Measurements from ENCODE around the gene TBX6.

TBX6 gene

GRCh38 chr16:30065943-30066760 is 25.6 kb downstream of the TBX6 start:
- TF ChIP-seq SPI1 (IDR thresholded peaks at IDR 0.05; ENCODE audit: borderline replicate concordance, low read depth) (no peak), GABPA (IDR thresholded peaks at IDR 0.05; ENCODE audit: low read depth) (no peak), POLR2AphosphoS5 (IDR thresholded peaks at IDR 0.05; ENCODE audit: low read depth) (no peak), REST (IDR thresholded peaks at IDR 0.05; ENCODE audit: insufficient replicate concordance, low read depth) (no peak), CTCF (IDR thresholded peaks at IDR 0.05; ENCODE audit: insufficient read depth, low read length) (no peak)
- H3K4me3 ChIP-seq (replicated peaks; ENCODE audit: insufficient read depth, low read length) = peak overlapping the region; percentile 98
- no peaks in the 10 kb centered on the region for H3K27me3 ChIP-seq (ENCODE audit: insufficient read depth, poor library complexity, severe bottlenecking)
- peak overlapping the region; percentile 94 for H3K27ac ChIP-seq (replicated peaks)
- DNase-seq (ENCODE audit: low read depth in 1 of 2, low spot score in 1 of 2) = peak; percentile 54 to 90

GRCh38 chr16:30065102-30065942 is 26.4 kb downstream of the TBX6 start, which contains the start of gene ALDOA:
Gene ALDOA, plus strand, starts transcription at chr16:30065760. Its CDS starts 1,138 bp downstream, at chr16:30066898.
- TF ChIP-seq CTCF (IDR thresholded peaks at IDR 0.05; ENCODE audit: insufficient read depth, low read length) (no peak), SPI1 (IDR thresholded peaks at IDR 0.05; ENCODE audit: borderline replicate concordance, low read depth) (peak; percentile 92), POLR2AphosphoS5 (IDR thresholded peaks at IDR 0.05; ENCODE audit: low read depth) (peak; percentile 90; the same call in 1 of the 2 replicates), GABPA (IDR thresholded peaks at IDR 0.05; ENCODE audit: low read depth) (peak; percentile 68; the same call in 1 of the 2 replicates), REST (IDR thresholded peaks at IDR 0.05; ENCODE audit: insufficient replicate concordance, low read depth) (peak; percentile 70)
- DNase-seq (ENCODE audit: low read depth in 1 of 2, low spot score in 1 of 2) = peak; percentile 93 to 99
- no peaks in the 10 kb centered on the region for H3K27me3 ChIP-seq (ENCODE audit: insufficient read depth, poor library complexity, severe bottlenecking)
- peak within 1 kb of the TSS; percentile 94 for H3K27ac ChIP-seq (replicated peaks)
- peak within 1 kb of the TSS; percentile 98 for H3K4me3 ChIP-seq (replicated peaks; ENCODE audit: insufficient read depth, low read length)

GRCh38 chr16:30064729-30065101 is 27.0 kb downstream of the TBX6 start:
- Histone ChIP-seq H3K27ac (replicated peaks) (peak overlapping the region; percentile 94), H3K27me3 (ENCODE audit: insufficient read depth, poor library complexity, severe bottlenecking) (no peaks in the 10 kb centered on the region), H3K4me3 (replicated peaks; ENCODE audit: insufficient read depth, low read length) (peak overlapping the region; percentile 58)
- no peak for TF ChIP-seq SPI1 (IDR thresholded peaks at IDR 0.05; ENCODE audit: borderline replicate concordance, low read depth)
- no peak for TF ChIP-seq GABPA (IDR thresholded peaks at IDR 0.05; ENCODE audit: low read depth)
- TF ChIP-seq POLR2AphosphoS5 (IDR thresholded peaks at IDR 0.05; ENCODE audit: low read depth) = no peak
- TF ChIP-seq REST (IDR thresholded peaks at IDR 0.05; ENCODE audit: insufficient replicate concordance, low read depth) = no peak
- TF ChIP-seq CTCF (IDR thresholded peaks at IDR 0.05; ENCODE audit: insufficient read depth, low read length) = no peak
- no peak for DNase-seq (ENCODE audit: low read depth in 1 of 2, low spot score in 1 of 2)

Measured in HL-60 (cell line).